ENCODE measurements around the gene STXBP5L.
"Not testable (repeated sequence)": the region's sequence is repeated elsewhere in the genome, so short reads cannot be mapped to it uniquely, and the experiment has no call there.

The STXBP5L gene

GRCh38 chr3:121063628-121064027, 155.6 kb downstream of the STXBP5L start:
- no peak for DNase-seq

DNA sequence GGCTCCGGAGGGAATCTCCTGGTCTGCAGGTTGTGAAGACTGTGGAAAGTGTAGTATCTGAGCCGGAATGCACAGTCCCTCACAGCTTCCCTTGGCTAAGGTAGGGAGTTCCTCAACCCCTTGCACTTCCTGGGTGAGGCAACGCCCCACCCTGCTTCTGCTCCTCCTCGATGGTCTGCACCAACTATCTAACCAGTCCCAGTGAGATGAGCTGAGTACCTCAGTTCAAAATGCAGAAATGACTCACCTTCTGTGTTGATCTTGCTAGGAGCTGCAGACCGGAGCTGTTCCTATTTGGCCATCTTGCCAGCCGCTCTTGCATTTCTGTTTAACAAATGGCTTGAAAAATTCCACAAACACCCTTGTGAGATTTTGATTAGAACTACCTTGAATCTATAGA, 156.1 kb downstream of the STXBP5L start:
- DNase-seq: no peak

- no peak for DNase-seq
Measured at GRCh38 chr3:121072133-121072532, 164.1 kb downstream of the STXBP5L start.

DNA sequence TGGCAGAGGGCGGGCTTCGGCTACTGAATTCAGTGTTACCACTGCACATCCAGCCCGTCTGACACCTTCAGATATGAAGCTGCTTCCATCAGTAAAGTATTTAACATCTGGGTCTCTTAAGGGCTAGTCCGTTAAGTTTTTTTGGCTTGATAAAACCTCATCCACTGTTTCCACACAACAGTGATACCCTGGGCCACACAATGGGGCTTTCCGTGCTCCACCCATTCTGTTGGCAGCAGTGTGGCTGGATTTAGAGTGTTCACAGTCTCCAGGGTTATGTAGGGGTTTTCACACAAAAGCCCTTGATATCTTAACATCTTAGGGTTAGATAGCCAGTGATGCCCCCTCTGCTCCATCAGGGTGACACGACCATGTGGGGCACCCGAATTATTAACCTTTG, 165.0 kb downstream of the STXBP5L start:
- DNase-seq: no peak

DNA sequence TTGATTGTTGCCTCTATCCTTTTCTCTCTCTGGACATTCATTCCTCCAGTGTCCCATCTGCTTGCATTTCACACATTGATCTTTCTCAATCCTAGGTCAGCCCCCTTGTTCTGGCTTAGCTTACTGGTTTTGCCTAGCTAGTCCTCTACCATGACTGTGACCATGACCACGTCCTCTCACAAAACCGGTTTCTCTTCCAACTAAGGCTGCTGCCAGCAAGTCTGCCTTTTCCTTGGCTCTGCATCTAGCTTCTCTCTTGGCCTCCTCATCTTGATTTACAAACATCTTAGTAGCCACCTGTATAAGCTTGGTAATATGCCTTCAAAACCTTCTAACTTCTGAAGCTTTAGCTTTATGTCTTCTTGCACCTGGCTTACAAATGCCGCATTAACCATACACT, 167.2 kb downstream of the STXBP5L start:
- DNase-seq: no peak

DNA sequence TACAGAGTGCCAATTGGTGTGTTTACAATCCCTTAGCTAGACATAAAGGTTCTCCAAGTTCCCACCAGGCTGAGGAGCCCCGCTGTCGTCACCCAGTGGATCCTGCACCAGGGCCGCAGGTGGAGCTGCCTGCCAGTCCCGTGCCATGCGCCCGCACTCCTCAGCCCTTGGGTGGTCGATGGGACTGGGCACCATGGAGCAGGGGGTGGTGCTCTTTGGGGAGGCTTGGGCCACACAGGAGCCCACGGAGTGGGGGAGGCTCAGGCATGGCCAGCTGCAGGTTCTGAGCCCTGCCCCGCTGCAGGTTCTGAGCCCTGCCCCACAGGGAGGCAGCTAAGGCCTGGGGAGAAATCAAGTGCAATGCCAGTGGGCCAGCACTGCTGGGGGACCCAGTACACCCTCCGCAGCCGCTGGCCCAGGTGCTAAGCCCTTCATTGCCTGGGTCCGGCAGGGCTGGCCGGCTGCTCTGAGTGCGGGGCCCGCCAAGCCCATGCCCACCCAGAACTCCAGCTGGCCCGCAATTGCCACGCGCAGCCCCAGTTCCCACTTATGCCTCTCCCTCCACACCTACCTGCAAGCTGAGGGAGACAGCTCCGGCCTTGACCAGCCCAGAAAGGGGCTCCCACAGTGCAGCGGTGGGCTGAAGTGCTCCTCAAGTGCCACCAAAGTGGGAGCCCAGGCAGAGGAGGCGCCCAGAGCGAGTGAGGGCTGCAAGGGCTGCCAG, 170.5 kb downstream of the STXBP5L start:
- DNase-seq: not testable (repeated sequence)

DNA sequence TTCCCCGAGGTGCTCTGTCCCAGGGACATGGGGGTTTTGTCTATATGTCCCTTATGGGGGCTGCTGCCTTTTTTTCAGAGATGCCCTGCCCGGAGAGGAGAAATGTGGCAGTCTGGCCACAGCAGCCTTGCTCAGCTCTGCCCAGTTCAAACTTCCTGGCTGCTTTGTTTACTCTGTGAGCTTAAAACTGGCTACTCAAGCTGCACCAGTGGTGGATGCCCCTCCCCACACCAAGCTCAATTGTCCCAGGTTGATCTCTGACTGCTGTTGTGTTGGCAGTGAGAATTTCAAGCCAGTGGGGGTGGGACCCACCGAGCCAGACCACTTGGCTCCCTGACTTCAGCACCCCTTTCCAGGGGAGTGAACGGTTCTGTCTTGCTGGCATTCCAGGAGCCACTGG, 188.9 kb downstream of the STXBP5L start:
- DNase-seq: no peak

DNA sequence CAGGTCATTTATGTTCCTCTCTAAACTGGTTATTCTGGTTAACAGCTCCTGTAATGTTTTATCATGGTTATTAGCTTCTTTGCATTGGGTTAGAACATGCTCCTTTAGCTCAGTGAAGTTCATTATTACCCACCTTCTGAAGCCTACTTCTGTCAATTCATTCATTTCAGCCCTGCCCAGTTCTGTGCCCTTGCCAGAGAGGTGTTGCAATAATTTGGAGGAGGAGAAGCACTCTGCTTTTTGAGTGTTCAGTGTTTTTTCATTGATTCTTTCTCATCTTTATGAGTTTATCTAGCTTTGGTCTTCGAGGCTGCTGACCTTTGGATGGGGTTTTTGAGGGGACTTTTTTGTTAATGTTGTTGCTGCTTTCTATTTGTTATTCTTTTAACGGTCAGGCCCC, 203.1 kb downstream of the STXBP5L start:
- not testable (repeated sequence) for DNase-seq

DNA sequence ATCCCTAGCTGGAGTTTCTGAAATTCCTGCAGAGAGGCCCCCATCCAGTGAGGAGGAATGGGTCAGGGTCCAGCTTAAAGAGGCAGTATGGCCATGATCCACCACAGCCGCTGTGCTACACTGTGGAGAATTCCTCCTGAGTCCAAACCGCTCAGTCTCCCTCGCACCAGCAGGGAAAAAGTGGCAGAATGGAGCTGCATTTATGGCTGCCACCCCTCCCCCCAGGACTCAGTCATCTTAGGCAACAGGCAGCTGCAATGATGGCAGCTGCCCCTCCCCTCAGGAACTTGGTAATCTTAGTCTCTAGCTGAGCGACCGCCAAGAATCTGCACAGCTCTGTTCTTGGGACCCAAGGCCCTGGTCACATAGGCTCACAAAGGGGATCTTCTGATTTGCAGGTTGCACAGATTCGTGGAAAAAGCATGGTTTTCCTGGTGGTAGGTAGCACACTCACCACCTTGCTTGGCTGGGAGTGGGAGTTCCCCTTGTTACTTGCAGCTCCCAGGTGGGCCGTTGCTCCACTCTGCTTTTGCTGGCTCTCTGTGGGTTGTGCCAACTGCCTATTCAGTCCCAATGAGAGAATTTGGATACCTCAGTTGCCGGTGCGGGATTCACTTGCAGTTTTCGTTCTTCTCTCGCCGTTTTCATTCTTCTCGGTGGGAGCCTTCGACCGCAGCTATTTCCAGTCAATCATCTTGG, 204.1 kb downstream of the STXBP5L start:
- no peak for DNase-seq

DNA sequence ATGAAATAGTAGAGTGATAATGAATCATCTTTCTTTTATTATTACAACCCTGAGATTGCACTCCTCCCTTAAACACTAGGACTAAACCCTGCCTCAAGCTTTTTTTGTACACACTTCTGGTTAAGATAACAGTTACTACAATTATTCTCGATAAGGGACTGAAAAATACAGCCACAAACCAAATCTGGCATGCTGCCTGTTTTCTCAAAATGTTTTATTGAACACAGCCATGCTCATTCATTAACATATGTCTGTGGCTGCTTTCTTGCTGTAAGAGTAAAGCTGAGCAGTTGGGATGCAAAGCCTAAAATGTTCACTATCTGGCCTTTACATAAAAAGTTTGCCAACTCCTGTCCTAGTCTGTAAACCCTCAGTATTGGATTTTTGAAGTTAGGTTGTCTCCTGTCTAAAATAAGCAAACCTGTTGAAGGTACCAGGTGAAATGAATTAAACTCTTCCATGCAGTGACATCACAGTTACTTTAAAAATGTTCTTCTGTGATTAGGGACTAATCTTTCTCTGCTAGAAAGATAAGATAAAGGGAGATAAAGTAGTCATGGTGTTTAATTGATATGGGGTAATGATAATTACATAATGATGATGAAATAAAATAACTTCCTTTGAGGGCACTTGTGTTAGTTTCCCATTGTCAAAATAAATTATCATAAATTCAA, 218.2 kb downstream of the STXBP5L start:
- no peak for DNase-seq

DNA sequence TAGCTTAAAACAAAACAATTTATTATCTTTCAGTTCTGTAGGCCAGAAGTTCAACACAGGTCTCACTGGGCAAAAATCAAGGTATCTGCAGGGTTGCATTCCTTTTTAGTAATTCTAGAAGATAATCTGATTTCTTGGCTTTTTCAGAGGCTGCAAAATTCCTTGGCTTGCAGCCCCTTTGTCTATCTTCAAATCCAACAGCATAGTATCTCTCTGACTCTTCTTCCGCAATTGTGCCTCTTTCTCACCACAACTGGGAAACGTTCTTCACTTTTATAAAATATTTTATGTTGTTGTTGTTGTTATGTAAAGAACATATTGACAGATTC, 218.7 kb downstream of the STXBP5L start:
- no peak for DNase-seq

DNA sequence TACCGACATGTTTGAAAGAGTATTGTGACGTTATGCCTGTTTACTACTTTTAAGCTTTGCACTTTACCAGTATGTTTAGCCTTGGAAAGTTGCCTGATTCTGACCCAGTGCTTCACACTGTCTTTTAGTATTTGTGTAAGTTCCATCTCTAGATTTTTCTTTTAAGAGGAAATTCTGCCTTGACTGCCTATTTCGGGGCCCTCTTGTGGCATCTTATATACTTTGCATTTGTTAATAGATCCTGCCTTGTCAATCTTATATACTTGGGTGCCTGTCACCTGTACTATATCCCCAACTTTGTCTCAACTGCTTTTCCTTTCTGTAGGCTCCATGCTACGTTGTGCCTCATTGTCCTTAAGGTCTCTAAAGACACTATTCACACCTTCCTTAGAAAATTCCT, 244.6 kb downstream of the STXBP5L start:
- no peak for DNase-seq

DNA sequence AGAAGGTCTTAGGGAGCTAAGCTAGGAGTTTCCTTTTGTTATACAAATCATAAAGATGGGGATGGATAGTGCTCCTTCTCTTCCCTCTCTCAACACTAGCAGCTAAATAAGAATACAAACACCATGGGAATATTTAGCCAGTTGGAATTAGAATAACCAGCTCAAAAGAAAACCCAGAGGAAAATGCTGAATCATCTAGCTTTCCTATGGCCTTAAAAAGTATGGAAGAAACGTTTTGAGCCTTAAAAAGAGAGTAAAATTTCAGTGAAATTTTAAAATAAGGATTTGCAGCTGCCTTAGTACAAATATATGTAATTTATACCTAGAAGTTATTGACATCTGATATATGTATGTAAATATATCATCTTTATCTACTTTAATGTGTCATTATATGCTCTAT, 245.8 kb downstream of the STXBP5L start:
- DNase-seq: no peak

DNA sequence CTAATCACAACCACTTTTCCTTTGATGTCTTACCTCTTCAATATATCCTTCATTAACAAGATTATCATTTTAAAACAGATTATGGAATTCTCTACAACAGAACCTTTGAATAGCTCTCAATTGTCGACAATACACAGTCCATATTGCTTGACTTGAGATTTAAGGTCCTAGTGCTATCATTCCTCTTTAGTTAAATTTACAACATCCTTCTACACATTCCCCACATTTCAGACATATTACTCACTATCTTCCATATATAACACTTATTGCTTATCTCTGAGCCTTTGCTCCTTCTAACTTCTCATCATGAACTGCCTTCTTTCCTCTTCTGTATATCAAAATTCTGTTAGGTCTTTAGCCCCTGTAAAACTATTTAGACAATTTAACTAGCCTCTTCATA, 247.0 kb downstream of the STXBP5L start:
- DNase-seq: no peak

- DNase-seq: no peak
Measured at GRCh38 chr3:121165397-121165837, 257.4 kb downstream of the STXBP5L start.

GRCh38 chr3:121167374-121168139, 259.6 kb downstream of the STXBP5L start:
- DNase-seq: no peak

DNA sequence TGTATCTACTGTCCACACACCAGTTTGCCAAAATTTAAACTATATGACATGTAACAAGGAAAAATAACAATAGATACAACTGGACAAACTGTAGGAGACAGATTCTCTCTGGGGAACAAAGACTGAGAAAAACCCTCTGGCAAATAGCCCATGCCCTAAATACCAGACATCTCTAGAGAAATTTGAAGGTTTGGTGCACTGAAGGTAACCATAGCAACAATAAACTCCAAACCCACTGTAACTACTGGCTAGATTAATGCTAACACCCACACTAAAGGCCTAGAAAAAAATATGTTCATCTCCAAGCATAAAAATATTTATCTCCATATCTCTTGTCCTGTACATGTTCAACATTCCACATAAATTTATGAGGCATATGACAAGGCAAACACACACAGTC, 267.1 kb downstream of the STXBP5L start:
- DNase-seq: no peak

GRCh38 chr3:121190626-121191025, 282.6 kb downstream of the STXBP5L start:
- not testable (repeated sequence) for DNase-seq

DNA sequence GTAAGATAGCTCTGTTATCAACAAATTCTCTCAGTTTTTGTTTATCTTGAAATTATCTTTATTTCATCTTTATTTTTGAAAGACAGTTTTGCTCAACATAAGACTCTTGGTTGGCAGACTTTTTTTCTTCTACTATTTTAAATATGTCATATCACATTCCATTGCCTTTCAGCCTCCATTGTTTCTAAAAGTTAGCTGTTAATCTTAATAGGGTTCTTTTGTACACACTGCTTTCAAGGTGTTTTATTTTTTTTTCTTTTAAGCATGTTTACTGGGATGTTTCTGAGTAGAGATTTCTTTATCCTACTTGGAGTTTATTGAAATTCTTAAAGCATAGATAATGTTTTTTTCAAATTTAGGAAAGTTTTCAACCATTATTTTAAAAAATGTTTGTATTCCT, 294.6 kb downstream of the STXBP5L start:
- DNase-seq: no peak

DNA sequence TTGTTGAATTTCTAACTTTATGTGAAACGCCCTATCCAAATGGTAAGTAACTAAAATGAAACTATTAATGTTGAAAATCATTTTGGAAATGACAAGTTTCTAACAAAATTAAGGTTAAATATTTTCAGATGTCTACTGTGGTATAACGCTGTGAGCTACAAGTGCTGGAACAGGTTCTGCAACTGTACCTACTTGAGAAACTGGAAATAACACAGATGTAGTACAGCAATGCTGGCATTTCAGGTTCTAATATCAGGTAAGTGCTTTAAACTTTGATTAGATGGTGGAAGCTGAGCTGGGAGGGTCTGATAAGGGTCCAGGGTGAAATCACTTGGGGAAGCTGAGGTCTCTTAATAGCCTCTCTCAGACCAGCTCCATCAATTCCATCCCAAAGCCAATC, 315.1 kb downstream of the STXBP5L start:
- DNase-seq: no peak

GRCh38 chr3:121228971-121229370, 321.0 kb downstream of the STXBP5L start:
- no peak for DNase-seq

DNA sequence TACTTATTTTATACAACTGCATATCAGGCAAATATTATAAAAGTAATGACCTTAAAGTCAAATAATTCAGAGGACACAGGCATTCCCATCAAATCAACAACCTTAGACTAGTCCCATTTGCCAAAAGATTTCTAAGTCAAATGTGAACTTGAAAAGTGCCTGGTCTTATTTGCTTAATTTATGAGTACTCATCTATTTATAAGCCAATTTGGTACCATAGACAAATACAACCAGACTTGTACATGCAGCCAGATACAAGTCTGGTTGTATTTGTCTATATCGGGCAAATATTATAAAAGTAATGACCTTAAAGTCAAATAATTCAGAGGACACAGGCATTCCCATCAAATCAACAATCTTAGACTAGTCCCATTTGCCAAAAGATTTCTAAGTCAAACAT, 322.2 kb downstream of the STXBP5L start:
- not testable (repeated sequence) for DNase-seq

- no peak for DNase-seq
Measured at GRCh38 chr3:121231872-121232271, 323.9 kb downstream of the STXBP5L start.
